ENCODE data around the gene HSDL1.

Gene HSDL1

DNA sequence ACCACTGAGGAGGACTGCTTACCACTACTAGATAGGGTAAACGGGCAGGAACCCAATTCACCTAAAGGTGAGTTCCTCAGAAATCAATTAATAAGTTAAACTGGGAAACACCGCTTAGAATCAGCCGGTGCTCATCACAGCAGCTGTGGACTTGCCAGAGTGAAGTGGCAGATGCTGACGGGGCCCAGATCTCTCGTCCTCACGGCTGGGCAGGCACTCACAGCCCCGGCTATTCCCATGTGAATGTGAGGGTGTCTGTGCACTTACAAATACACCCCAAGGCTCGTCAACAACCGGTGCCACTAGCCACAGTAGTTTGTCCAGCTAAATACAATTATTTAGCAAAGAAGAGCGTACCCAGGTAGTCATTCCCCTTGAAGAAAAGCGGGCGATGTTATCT lies 58.0 kb downstream of the HSDL1 start:
- ATAC-seq (ENCODE audit: insufficient read depth, low read depth) (no peak), DNase-seq (no peak)
- Histone ChIP-seq H3K27ac (ENCODE audit: low read length) (peak overlapping the region; percentile 99), H3K79me2 (ENCODE audit: insufficient read depth, low read length) (peaks cover 46% of the 10 kb centered on the region), H3K9ac (ENCODE audit: low read depth, low read length) (peak overlapping the region; percentile 60), H2AFZ (ENCODE audit: low read depth, low read length) (no peak overlapping the region), H3K4me2 (ENCODE audit: insufficient read depth, low read length) (peak overlapping the region; percentile 77), H4K20me1 (ENCODE audit: insufficient read depth, low read length) (no peaks in the 10 kb centered on the region), H3K9me3 (ENCODE audit: insufficient read depth, low read length, severe bottlenecking) (no peaks in the 10 kb centered on the region), H3K4me1 (ENCODE audit: insufficient read depth, low read length) (peaks cover 76% of the 10 kb centered on the region), H3K36me3 (ENCODE audit: insufficient read depth, low read length) (peaks cover 78% of the 10 kb centered on the region), H3K4me3 (ENCODE audit: low read depth in 1 of 2, low read length in 2 of 2) (peak overlapping the region in 1 of 2 experiments; percentile 49; a peak in 2 of 4 replicates), H3K27me3 (ENCODE audit: insufficient read depth, low read length, poor library complexity) (no peaks in the 10 kb centered on the region)
- no peak for TF ChIP-seq EZH2 (IDR thresholded peaks at IDR 0.05; ENCODE audit: borderline replicate concordance, low read depth, low read length, severe bottlenecking)
- TF ChIP-seq, protein P1, sequence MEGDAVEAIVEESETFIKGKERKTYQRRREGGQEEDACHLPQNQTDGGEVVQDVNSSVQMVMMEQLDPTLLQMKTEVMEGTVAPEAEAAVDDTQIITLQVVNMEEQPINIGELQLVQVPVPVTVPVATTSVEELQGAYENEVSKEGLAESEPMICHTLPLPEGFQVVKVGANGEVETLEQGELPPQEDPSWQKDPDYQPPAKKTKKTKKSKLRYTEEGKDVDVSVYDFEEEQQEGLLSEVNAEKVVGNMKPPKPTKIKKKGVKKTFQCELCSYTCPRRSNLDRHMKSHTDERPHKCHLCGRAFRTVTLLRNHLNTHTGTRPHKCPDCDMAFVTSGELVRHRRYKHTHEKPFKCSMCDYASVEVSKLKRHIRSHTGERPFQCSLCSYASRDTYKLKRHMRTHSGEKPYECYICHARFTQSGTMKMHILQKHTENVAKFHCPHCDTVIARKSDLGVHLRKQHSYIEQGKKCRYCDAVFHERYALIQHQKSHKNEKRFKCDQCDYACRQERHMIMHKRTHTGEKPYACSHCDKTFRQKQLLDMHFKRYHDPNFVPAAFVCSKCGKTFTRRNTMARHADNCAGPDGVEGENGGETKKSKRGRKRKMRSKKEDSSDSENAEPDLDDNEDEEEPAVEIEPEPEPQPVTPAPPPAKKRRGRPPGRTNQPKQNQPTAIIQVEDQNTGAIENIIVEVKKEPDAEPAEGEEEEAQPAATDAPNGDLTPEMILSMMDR (IDR thresholded peaks at IDR 0.05; ENCODE audit: borderline replicate concordance, extremely low read depth, low read length, poor library complexity, severe bottlenecking), result no peak

DNA sequence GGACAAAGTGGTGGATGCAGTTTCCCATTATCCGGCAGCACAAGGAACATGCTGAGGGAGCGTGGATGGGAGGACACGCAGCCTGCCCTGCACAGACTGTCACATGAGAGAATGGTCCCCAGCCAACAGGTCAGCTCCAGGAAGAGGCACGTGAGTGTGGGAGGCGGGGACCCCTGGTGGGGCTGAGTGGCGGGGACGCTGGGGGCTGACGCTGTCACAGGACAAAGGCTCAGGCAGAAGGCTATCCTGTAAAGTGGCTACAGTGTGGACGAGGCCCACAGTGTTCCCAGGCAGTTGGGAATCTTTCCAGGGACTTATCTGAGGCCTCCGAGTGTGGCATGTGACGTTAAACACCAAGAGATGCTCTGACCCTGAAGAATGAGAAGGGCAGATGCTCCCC lies 58.6 kb downstream of the HSDL1 start:
- TF ChIP-seq, protein P1 (IDR thresholded peaks at IDR 0.05; ENCODE audit: borderline replicate concordance, extremely low read depth, low read length, poor library complexity, severe bottlenecking), result peak; percentile 41
- no peak for TF ChIP-seq EZH2 (IDR thresholded peaks at IDR 0.05; ENCODE audit: borderline replicate concordance, low read depth, low read length, severe bottlenecking)
- DNase-seq (no peak), ATAC-seq (ENCODE audit: insufficient read depth, low read depth) (no peak)
- H3K27me3 ChIP-seq (ENCODE audit: insufficient read depth, low read length, poor library complexity), result no peaks in the 10 kb centered on the region
- peaks cover 78% of the 10 kb centered on the region for H3K36me3 ChIP-seq (ENCODE audit: insufficient read depth, low read length)
- H4K20me1 ChIP-seq (ENCODE audit: insufficient read depth, low read length), result no peaks in the 10 kb centered on the region
- peak overlapping the region; percentile 60 for H3K9ac ChIP-seq (ENCODE audit: low read depth, low read length)
- H3K79me2 ChIP-seq (ENCODE audit: insufficient read depth, low read length), result peaks cover 53% of the 10 kb centered on the region
- H3K27ac ChIP-seq (ENCODE audit: low read length), result peak overlapping the region; percentile 99
- H3K4me1 ChIP-seq (ENCODE audit: insufficient read depth, low read length), result peaks cover 70% of the 10 kb centered on the region
- H3K4me3 ChIP-seq (ENCODE audit: low read depth in 1 of 2, low read length in 2 of 2), result peak overlapping the region in 1 of 2 experiments; percentile 49; a peak in 2 of 4 replicates
- no peaks in the 10 kb centered on the region for H3K9me3 ChIP-seq (ENCODE audit: insufficient read depth, low read length, severe bottlenecking)
- peak overlapping the region; percentile 77 for H3K4me2 ChIP-seq (ENCODE audit: insufficient read depth, low read length)
- H2AFZ ChIP-seq (ENCODE audit: low read depth, low read length), result no peak overlapping the region

DNA sequence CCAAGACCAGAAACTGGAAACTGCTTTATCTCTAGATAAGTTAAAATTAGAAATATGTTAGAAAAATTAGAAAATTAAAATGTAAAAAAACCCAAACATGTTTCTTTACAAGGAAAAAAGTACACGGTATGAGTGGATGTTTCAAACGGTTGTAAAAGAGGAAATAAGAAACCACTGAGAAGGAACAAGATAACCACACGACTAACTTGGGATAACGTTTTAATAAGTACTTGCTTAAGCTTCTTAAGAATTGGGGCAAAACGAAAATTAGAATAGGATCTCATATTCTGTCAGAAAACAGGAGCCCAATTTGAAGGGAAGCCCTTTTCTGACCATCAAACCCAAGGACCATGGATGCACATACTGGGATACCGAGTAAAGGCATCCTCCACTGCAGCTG lies 59.2 kb downstream of the HSDL1 start:
- DNase-seq (no peak), ATAC-seq (ENCODE audit: insufficient read depth, low read depth) (no peak)
- Histone ChIP-seq H3K27ac (ENCODE audit: low read length) (peak overlapping the region; percentile 99), H3K4me1 (ENCODE audit: insufficient read depth, low read length) (peaks cover 64% of the 10 kb centered on the region), H3K4me2 (ENCODE audit: insufficient read depth, low read length) (peak overlapping the region; percentile 77), H3K9me3 (ENCODE audit: insufficient read depth, low read length, severe bottlenecking) (no peaks in the 10 kb centered on the region), H3K79me2 (ENCODE audit: insufficient read depth, low read length) (peaks cover 58% of the 10 kb centered on the region), H4K20me1 (ENCODE audit: insufficient read depth, low read length) (no peaks in the 10 kb centered on the region), H3K27me3 (ENCODE audit: insufficient read depth, low read length, poor library complexity) (no peaks in the 10 kb centered on the region), H2AFZ (ENCODE audit: low read depth, low read length) (no peak overlapping the region), H3K4me3 (ENCODE audit: low read depth in 1 of 2, low read length in 2 of 2) (peak overlapping the region in 1 of 2 experiments; percentile 49; a peak in 2 of 4 replicates), H3K36me3 (ENCODE audit: insufficient read depth, low read length) (peaks cover 80% of the 10 kb centered on the region), H3K9ac (ENCODE audit: low read depth, low read length) (peak overlapping the region; percentile 60)
- TF ChIP-seq, protein P1 (IDR thresholded peaks at IDR 0.05; ENCODE audit: borderline replicate concordance, extremely low read depth, low read length, poor library complexity, severe bottlenecking), result no peak
- TF ChIP-seq EZH2 (IDR thresholded peaks at IDR 0.05; ENCODE audit: borderline replicate concordance, low read depth, low read length, severe bottlenecking), result no peak
